C1 segment of cervical spinal cord (tissue), 14 donors: Measurements from ENCODE around the gene MSANTD3.

Experiments used
- DNase-seq, 14 donors: peaks; one replicate each; lab custom pipeline; 2025; lab: John Stamatoyannopoulos, UW

Gene MSANTD3

DNA sequence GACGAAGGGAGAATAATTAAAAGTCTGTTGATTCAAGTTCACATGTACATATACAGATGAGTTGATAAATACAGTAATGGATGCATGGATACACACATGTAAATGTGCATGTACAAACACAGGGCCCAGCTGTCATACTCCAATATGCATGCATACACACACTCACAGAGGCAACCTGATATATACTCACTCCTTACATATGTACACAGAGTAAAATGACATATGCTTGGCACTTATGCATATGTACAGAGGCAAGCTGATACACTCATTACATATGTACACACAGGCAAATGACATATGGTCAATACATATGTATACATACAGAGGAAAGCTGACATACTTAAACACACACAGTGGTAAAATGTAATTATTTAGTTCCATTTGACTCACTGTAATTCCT, 38.8 kb downstream of the MSANTD3 start:
- DNase-seq: no peak

DNA sequence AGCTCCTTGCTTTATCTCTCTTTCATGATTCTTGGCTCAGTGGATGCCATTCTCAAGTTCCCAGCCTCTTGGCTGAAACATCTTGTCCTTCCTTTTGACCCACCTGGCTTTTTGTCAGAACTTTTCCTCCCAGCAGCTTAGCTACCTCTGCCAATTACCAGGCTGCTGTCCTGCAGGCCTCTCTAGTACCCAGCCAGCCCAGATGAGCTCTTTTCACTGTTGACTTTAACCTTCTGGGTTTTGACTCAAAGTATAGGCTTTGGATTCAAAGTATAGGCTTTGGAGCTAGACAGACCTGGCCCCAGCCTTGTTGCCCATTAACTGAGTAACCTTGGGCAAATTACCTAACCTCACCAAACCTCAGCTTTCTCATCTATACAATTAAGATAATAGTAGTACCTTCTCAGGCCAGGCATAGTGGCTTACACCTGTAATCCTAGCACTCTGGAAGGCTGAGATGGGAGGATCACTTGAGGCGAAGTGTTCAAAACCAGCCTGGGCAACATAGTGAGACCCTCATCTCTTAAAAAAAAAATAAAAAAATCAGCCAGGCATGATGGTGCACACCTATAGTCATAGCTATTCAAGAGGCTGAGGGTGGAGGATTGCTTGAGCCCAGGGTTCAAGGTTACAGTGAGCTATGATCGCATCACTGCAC, 39.4 kb downstream of the MSANTD3 start:
- peak in 3 of 14 donors; percentile 11 to 34 (median 19) for DNase-seq

DNA sequence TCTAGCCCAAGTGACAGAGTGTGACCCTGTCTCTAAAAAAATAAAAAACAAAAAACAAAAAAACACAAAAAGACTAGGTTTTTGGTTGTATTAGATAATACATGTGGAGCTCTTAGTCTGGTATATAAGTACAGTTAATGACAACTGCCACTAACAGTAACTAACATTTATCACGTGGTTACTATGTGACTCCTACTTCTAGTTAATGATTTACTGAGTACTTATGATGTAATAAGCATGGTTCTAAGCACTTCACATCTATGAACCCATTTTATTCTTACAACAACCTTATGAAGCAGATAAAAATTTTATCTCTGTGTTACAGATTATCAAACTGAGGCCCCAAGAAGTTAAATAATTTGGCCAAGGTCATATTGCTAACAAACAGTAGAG, 39.9 kb downstream of the MSANTD3 start:
- no peak for DNase-seq

DNA sequence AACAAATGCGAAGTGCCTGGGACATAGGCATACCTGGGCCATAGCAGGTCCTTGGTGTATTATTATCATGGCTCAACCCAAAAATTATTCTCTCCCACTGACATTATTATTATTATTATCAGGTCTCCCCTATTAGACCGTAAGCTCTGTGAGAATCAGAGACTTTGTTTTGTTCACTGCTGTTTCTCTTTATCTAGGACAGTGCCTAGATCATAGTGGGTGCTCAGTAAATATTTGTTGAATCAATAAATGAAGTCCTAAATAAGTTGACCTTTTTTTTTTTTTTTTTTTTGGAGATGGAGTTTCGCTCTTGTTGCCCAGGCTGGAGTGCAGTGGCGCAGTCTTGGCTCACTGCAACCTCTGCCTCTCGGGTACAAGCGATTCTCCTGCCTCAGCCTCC, 41.1 kb downstream of the MSANTD3 start:
- no peak for DNase-seq

DNA sequence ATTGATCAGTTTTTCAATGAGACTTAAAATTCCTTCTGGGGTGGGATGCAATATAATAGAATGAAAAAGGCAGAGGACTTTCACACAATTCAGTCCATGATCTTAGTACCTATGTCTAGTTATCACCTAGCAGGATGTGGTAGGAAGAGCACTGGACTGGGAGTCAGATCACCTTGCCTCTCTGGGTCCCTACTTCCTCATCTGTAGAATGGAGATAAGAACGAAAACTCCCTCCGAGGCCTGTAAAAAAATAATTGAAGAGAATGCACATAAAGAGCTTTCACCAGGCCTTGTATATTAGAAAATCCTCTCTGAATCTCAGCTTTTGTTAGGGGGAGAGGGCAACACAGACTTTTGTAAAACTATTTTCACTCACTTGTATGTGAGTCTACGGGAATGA, 45.3 kb downstream of the MSANTD3 start:
- no peak for DNase-seq

DNA sequence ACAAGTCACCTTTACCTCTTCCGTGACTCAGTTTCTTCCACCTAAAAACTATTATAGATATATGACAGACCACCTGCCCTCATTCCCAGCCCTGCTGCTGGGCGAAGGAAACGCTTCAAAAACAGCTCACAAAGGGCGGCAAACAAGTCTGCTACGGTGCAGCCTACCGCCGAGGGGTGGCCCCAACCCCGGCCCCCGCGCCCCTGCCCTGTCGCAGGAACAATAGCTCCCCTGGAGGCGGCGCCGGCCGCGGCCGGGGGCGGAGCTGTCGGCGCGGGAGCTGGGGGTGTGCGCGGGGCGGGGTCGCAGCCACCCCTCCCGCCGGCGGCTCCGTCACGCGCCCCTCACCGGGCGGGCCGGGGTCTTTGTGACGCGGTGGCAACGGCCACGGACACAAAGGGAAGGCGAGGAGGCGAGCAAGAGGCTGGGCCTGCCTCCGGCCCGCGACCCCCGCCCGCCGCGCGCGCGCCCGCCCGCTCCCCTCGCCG, 45.9 kb downstream of the MSANTD3 start, which contains the start of gene TMEFF1:
Gene TMEFF1 (plus strand): TSS at position 362 of the 488 bp plus-strand sequence. CDS start 396 bp downstream, outside the sequence.
- peak in 12 of 14 donors; percentile 7 to 76 (median 48) for DNase-seq

DNA sequence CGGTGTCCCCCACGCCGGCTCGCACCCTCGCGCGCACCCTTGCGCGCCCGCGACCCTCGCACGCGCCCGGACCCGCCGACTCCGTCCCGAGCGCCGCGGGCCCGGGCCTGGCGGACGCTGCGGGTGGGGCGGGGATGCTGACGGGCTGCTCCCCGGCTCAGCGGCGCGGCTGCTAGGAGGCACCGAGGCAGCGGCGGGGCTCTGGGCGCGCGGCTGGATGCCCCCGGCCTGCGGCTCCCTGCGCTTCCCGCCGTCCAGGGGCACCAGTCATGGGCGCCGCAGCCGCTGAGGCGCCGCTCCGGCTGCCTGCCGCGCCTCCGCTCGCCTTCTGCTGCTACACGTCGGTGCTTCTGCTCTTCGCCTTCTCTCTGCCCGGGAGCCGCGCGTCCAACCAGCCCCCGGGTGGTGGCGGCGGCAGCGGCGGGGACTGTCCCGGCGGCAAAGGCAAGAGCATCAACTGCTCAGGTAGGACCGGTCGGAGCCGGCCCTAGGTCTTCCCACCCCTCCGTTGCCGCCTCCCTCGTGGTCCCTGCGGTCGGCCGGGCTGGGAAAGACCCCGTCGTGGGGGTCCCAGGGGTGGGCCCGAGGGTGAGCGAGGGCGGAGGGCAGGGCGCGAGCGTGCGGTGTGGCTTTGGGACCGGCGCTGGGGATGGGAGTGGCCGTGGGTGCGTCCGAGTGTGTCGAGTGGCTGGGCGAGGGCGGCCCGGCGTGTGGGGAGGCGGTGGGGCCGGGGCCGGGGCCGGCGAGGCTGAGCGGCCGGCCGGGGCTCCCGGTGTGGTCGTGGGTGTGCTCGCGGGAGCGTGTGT, 46.5 kb downstream of the MSANTD3 start:
- peak in 5 of 14 donors; percentile 25 to 76 (median 47) for DNase-seq

DNA sequence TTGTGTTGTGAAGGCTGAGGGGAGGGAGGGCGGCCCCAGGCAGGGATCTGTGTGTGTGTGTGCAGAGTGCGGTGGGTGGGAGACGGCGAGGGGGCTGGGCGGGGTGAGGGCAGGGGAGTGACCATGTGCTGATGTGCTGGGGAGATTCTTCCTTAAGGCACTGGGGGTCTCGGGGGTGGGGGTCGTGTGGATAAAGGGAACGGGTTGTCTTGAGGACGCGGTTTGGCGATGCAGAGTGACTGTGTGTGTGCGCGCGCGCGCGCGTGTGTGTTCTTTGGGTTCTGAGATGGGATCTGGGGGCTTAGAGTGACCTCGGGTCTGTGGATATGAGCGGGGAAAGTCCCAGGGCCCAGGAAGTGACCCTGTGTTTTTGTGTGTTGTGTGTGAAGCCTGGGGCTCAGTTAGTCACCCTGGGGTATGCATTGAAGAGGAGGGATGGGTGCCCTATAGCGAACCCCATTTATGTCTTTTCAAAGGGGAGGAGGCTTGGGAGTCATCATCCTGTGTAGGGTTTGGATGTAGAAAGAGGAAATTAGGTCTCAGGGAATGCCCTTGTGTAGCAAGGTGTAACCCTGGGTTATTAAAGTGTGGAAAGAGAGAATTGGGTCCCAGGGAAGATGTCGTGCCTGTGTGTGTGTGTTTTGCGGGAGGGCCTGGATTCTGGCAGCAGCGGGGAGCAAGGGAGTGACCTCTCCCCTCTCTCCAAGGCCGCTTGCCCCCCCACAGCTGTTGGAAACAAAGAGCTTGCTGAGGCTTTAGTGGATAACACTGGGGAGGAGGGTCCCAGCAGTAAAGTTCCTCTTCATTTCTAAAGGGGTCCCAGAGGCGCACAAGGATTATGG, 47.4 kb downstream of the MSANTD3 start:
- peak in 5 of 14 donors; percentile 14 to 61 (median 55) for DNase-seq

DNA sequence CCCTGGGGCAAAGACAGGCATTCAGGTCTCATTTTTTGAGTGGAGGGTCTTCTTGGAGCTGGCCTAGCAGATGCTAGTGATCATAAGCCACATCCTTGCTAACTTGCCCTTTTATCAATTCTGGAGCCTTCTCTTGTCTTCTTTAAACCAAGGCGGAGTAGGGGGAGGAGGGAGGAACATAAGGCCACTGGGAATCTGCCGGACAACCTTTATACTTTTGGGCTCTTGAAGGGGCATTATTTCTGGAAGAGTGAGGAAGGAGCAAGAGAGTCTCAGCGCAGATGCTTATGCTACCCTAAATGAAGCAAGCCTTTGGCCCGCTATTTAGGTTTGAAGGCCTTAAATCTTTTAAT, 48.0 kb downstream of the MSANTD3 start:
- no peak for DNase-seq

DNA sequence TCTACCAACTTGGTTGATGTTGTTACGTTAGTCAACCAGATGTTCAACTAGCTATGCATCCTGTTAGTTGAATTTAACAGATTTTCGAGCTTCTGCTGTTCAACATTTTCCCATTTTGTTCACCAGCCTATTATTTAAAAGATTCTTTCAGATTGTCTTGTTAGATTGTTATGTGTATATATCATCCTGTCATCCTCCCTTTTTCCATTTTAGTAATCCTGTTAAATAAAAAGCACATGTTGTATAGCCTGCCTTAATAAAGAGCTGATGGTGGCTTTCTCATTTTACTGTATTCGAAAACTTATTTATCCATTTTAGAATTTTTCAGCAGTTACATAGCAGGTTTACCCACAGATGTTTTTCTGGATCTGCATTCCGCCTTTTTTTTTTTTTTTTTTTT, 50.3 kb downstream of the MSANTD3 start:
- no peak for DNase-seq

DNA sequence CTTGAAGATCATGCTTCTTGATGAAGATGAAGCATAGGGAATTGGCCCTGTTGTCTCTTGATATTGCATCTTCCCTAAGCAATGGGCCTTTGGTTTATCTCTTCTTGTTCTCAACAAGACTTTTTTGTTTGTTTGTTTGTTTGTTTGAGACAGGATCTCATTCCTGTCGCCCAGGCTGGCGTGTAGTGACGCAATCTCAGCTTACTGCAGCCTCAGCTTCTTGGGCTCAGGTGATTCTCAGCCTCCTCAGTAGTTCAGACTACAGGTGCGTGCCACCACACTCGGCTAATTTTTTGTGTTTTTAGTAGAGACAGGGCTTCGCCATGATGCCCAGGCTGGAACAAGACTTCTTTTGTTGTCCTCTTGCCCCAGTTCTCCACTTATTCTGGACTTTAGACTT, 51.2 kb downstream of the MSANTD3 start:
- DNase-seq: no peak

DNA sequence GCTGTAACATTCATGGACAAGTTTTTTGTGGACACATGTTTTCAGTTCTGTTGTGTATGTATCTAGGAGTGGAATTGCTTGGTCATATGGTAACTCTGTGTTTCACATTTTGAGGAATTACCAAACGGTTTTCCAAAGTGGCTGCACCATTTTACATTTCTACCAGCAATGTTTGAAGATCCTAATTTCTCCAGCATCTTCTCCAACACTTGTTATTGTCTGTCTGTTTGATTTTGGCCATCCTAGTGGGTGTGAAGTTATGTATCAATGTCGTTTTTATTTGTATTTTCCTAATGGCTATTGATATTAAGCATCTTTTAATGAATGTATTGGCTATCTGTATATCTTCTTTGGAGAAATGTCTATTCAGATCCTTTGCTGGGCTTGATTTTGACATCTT, 52.9 kb downstream of the MSANTD3 start:
- no peak for DNase-seq

DNA sequence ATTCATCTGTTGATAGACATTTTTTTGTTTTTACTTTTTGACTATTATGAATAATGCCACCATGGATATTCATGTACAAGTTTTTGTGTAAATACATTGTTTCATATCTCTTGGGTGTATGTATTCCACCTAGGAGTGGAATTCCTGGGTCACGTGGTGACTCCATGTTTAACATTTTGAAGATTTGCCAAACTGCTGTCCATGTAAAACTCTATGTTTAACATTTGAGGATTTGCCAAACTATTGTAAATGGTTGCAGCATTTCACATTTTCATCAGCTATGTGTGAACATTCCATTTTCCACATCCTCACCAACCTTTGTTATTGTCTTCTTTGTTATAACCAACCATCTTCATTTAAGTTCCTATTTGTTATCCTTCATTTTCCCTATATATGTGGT, 58.3 kb downstream of the MSANTD3 start:
- DNase-seq: no peak

DNA sequence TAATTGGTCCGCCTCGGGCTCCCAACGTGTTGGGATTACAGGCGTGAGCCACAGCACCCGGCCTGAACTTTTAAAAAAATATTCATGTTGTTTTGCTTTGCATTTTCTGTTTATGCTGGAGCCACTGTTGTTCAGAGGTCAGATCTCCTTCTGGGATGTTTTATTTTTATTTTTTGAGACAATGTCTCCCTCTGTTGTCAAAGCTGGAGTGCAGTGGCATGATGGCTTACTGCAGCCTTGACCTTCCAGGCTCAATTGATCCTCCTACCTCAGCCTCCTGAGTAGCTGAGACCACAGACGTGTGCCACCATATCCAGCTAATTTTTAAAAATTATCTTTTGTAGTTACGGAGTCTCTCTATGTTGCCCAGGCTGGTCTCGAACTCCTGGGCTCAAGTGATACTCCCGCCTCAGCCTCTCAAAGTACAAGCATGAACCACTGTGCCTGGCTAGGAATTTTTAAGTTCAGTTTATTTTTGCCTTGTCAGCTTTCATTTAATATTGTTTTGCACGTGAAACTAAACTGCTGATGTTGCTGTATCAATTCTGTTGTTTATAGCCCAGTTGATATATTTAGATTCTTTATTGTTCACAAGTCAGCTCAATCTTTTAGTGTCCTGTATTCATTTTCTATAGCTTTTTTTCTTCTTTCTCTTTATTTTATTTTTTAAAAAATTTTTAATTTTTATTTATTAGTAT, 59.7 kb downstream of the MSANTD3 start:
- DNase-seq: no peak

DNA sequence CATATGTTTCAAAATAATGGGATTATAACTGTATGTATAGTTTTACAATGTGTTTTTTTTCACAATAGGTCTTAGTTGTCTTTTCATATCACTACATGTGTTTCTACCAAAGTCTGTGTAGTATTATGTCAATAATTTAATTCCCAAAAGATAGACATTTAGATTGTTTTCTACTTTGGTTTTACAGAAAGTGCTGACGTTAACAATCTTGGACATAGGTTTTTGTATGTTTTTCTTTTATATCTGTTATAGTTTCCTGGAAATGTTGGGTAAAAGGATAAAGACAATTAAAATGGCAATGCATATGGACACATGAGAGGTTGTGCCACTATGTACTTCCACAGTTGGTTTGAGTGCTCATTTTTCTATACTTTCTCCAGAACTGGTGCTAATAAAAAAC, 61.2 kb downstream of the MSANTD3 start:
- no peak for DNase-seq

DNA sequence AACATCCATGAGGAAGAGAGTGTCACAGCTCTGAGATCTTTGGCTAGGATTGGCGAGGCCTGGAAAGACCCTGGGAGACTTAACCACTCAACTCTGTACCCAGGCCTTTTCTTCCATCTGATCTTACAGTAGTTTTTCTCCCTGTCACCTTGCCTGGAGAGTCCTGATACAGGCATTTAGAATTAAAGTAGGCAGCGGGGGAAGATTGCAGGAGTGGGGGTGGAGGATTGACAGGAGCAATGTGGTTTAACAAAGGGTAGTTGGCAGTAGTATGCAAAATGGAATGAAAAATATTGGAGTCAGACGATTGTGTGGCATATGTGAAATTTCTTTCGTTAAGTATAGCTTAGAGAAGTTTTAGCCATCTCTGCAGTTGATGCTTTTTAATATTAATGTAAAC, 62.9 kb downstream of the MSANTD3 start:
- no peak for DNase-seq

DNA sequence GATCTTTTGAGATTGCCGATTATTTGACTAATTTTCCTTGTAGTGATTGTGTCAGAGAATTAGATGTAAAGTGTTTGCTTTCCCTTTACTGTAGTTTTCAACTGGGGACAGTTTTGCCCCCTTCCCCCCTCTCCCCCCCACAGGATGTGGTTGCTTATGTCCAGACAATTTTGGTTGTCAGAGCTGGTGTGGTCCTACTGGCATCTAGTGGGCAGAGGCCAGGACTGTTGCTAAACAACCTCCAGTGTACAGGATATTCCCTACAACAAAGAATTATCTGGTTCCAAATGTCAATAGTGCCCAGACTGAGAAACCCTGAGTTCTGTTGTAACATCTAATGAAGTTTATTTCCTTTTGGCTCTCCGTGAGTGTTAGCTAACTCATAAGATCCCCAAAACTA, 66.0 kb downstream of the MSANTD3 start:
- DNase-seq: peak in 1 of 14 donors; percentile 25

DNA sequence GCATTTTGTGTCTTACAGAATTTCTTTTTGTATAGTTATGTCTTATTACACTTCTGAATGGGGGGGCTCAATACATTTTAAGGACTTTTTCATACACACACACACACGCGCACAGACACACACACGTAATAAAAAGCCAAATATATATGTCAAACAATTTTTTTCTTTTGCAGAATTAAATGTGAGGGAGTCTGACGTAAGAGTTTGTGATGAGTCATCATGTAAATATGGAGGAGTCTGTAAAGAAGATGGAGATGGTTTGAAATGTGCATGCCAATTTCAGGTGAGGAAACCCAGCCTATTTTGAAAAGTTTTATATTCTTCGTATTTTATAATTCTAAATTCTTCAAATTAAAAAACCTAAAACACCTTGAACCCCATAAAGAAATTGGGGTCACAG, 71.6 kb downstream of the MSANTD3 start:
- no peak for DNase-seq

DNA sequence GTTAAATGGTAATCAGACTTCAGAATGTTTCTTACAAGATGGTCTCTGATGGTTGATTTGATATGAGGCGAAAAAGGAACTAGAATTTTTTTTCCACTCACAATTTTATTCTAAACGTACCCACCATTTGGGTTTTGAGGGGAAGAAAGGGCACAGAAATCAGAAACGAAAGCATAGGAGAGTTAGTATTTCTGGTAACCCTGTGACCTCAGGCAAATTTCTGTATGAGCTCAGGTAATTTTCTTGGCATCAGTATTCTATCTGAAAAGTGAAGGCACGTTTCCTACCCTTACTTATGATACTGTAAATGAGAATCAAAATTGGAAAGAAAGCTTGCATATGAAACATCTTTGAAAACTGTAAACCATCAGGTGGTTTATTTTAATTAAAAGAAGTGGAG, 72.5 kb downstream of the MSANTD3 start:
- no peak for DNase-seq

DNA sequence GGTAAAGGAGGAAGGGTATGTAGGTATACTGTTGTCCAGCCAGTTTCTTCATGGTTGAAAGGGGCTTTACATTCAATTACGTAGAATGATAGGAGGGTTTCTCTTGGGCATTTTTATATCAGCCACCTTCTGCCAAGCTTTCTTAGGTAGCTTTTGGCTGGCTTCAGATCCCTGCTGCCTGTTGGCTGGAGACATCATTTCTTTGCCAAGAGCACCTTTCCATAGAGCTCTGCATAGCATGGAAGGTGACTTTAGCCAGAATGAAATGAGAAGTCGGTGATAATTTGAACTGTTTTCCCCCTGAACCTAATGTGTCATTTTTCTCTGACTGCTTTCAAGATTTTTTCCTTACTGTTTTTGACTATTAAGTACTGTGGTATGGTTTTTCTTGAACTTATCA, 72.9 kb downstream of the MSANTD3 start:
- DNase-seq: peak in 1 of 14 donors; percentile 26
